Fibroblast of skin of left biceps (primary cell): Measurements from ENCODE around the gene FGF22.
"Not testable (repeated sequence)": the region's sequence is repeated elsewhere in the genome, so short reads cannot be mapped to it uniquely, and the experiment has no call there.

Experiments used
- DNase-seq, 2 experiments: peaks; one replicate each; pipeline ENCODE4 v3.0.0-alpha.2; 2013; ENCODE audit warnings: low read depth in 2 of 2

FGF22 gene

DNA sequence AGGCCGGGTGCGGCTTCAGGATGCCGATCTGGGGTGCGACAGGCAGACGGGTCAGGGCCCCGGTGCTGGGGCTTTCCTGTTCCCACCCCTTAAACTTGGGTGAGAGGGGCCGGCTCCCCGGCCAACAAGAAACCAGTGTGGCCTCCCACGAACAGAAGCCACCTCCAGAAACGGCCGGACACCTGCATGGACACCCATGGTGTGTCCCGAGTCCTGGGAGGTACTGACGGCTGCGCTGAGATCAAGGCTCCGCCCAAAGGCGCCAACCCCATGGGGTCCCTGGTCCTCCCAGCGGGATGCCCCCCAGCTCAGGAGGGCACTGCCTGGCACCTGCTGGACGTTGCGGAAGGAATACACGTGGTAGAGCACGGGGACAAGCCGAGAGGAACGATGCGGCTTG is 17.9 kb upstream of the FGF22 start:
- DNase-seq, result no peak

DNA sequence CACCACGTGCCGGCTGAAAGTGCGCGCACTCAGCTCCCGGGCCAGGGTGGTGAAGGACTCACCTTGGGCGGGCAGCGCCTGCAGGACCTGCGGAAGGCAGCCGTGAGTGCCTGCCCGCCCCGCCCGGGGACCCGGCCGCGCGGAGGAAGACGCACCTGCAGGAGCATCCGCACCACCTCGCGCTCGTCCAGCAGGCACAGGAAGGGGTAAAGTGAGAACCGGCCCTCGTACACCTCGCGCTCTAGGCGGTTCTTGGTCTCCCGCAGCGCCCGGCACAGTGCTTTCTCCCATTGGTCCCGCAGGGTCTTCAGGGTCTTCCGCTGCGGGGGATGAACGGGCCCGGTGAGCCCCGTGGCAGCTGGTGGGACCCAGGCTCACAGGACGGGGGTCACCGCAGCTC is 17.0 kb upstream of the FGF22 start:
- DNase-seq, result no peak

DNA sequence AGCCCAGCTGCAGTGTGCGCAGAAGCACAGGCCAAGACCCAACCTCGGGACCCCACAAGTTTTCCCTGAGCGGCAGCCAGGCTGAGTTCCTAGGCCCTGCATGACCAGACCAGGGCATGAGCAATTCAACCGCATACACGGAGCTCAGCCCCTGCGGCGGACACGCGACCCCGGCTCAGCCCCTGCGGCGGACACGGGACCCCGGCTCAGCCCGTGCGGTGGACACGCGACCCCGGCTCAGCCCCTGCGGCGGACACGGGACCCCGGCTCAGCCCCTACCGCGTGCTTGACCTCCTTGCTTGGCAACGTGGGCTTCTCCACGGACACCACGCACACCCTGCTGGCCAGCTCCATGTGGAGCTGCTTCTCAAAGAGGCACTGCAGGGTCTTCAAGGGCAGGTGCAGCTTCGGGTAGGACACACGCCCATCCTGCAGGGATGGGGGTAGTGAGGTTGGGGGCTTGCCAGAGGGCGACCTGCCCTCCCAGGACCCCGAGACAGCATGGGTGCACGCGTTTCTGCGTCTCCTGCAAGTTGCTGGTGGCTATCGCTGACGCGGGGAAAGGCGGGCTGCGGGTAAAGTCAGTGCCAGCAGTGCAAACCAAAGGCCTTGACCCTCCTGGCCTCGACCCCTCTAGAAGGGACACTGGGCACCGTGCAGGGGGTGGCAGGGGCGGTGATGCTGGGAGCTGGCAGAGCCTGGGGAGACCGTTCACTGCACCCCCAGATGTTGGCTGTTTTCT is 16.3 kb upstream of the FGF22 start:
- no peak for DNase-seq

DNA sequence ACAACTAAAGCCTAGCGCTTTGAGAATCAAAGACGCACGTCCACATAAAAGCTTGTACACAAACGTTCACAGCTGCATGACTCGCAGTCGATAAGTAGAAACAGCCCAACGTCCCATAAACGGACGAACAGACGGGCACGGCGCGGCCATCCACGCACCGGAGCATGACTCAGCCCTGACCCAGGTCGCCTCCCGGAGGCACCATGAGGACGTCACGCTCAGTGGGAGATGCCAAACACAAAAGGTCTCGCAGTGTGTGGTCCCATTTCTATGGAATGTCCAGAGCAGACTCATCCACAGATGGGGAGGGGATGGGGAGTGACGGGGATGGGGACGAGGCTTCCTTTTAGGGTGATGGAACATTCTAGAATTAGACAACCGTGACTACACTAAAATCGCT is 15.7 kb upstream of the FGF22 start:
- DNase-seq, result peak; percentile 34 to 35

DNA sequence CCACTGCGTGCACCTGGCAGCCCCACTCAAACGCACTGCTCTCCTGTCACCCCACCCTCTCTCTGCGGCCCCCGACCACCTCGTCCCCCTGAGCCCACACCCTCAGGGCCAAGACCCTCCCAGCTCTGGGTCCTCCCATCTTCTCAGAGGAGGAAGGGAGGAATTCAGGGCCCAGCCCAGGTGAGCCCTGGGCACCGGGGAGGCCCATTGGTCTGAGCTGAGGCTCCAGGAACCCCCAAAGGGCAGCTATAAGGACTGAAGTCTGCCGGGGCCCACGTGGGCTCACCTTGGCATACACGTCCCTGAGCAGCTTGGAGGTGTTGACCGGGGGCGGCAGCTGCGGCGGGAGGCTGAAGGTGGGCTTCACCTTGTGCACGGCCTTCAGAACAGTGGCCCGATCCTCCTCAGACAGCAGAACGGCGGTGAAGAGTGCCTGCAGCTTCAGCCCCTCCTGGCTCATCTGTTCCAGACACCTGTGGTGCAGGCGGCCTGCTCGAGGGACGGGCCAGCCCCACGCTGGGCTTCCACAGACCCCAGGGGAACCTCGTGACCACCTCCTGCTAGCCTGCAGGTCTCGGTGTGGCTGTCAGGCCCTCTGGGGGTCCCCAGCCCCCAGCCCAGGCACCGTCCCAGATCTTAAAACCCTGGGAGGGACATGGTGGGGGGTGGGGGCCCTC is 15.1 kb upstream of the FGF22 start:
- DNase-seq, result no peak

DNA sequence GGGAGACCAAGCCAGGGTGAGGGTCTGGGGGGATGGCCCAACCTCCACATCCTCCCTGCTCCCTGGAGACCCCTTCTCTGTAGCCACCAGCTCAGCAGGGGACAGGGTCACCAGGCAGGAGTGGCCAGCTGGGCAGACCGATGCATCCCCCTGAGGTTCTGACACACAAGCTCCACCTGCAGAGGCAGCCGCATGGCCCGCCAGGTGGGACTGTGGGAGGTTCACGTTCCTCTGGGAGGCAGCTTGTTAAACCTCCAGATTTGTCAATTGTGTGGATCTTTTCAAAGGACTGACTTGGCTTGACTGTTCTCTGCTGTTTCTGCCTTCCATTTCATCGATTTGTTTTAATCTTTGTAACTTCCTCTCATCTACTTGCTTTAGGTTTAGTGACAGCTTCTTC is 14.4 kb upstream of the FGF22 start:
- DNase-seq, result no peak

DNA sequence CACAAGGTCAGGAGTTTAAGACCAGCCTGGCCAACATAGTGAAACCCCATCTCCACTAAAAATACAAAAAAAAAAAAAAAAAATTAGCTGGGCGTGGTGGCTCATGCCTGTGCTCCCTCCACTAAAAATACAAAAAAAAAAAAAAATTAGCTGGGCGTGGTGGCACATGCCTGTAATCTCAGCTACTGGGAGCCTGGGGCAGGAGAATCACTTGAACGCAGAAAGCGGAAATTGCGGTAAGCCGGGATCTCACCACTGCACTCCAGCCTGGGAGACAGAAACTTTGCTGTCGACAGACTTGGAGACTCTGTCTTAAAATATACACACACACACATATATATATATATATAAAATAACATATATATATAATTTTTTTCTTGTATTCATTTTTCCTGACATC is 13.1 kb upstream of the FGF22 start:
- not testable (repeated sequence) for DNase-seq

DNA sequence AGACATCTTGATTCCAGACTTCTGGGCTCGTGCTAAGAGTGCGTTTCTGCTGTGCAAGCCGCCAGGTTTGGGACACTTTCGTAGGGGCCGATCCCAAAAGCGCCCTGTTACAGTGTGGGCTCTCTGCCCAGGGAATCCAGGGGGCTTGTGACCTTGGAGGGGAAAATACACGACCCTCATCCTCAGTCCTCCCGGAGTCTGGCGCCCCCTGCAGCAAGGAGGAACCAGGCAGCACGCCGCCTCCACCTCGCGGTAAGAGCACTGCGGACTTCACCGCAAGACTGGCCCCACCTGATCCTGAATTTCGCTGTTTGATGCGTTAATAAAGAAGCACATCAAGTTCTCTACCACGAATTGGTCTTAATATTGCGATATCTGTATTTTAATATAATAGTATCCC is 11.5 kb upstream of the FGF22 start:
- DNase-seq, result no peak

DNA sequence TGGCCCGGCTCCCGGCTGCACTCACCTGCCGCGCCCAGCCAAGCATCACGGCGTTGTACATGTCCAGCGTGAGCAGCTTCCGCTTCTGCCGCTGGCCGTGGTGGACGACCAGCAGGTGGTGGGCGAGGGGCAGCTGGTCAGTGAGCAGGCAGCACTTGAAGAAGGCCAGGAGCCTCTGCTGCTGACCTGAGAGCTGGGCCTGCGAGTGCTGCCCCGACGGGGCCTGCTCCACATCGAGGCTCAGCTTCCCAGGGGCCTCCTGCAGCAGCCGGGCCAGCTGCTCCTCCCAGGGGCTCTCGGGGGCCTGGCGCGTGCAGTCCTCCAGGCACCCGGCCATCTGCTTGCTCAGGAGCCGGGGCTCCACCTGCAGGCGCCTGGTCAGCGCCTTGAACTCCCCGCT is 10.2 kb upstream of the FGF22 start:
- not testable (repeated sequence) for DNase-seq

DNA sequence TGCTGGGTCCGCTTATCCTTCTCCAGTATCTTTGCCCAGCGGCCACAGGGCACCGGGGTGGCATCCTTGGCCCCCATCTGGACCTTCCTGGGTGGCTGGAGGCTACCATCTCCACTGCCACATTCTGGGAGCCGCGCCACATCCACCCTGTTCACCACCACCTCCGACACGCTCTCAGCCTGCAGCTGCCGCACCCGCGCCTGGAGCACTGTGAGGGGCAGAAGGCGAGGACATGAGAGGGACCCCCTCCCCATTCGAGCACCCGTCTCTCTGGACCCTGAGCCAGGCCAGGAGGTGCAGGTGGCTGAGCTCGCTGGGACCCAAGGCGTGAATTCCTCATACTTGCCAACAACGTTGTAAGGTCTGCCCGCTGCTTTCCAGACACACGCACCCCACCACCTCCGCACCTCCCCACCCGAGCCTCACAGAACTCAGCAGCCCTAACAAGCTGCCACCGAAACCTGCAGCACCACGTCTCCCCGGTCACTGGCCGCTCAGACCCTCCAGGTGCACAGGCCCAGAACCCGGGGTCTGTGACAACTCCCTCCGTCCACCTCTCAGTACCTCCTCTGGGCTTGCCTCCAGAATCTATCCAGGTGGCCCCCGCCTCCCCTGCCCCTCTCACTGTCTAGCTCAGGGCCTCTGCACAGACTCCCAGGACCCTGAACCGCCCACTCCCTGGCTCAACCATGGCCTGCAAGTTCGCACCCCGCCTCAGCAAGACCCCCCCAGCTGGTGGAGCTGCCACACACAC is 9.5 kb upstream of the FGF22 start:
- DNase-seq, result no peak

DNA sequence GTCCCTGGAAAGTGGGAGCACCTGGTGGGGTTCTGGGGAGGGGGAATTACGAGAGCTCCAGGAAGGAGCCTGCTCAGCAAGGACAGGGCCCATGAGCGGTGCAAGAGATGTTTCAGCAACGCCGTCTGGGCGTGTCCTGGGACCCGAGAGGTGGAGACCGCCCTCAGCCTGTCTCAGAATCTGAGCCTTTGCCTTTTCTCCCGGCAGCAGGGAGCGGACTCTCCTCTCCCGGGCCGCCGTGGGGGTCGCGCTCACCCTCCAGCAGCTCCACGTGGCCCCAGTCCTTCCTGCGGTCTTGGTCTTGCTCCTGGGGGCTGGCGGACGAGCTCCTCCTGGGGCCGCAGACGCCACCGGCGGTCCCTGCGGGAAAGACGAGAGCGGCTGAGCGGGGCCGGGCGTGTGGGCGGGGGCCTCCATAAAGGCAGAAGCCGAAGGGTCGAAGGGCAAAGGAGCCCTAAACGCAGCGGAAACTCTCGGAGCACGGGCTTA is 7.1 kb upstream of the FGF22 start:
- DNase-seq, result no peak

DNA sequence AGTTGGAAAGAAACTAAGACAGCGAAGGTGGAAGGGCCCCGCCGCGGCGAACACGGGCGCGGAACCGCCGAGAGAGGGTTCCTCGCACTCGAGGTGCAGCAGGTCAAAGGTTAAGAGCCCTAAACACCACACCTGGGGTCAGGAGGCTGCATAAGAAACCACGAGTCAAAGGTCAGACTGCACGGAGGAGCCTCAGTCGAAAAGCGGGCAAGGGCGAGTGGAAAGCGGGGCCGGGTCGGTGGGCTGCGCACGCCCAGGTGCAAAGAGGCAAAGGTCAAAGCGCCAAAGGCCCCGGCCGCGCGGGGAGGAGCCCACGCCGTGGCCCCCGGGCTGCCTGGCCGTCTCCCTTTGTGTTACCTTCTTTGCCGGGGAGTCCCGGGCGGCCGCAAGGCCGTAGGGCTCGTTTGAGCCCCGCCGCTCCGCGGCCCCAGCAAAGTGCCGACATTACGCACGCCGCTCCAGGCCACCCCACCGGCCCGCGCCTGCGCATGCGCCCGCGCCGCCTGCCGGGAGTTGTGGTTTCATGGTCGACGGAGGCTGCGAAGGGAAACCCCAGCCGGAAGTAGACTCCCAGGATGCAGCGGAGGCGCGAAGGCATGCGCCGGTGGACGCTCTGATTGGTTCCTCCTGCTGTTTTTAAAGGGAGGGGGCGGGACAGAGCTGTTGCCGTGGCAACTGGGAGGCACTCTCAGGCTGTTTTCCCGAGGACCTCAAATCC is 6.5 kb upstream of the FGF22 start, which contains the start of gene POLRMT:
TSS of gene POLRMT (minus strand) at position 470 of the 718 bp plus-strand sequence. CDS start at position 445, 25 bp downstream.
- DNase-seq, result peak; percentile 95

DNA sequence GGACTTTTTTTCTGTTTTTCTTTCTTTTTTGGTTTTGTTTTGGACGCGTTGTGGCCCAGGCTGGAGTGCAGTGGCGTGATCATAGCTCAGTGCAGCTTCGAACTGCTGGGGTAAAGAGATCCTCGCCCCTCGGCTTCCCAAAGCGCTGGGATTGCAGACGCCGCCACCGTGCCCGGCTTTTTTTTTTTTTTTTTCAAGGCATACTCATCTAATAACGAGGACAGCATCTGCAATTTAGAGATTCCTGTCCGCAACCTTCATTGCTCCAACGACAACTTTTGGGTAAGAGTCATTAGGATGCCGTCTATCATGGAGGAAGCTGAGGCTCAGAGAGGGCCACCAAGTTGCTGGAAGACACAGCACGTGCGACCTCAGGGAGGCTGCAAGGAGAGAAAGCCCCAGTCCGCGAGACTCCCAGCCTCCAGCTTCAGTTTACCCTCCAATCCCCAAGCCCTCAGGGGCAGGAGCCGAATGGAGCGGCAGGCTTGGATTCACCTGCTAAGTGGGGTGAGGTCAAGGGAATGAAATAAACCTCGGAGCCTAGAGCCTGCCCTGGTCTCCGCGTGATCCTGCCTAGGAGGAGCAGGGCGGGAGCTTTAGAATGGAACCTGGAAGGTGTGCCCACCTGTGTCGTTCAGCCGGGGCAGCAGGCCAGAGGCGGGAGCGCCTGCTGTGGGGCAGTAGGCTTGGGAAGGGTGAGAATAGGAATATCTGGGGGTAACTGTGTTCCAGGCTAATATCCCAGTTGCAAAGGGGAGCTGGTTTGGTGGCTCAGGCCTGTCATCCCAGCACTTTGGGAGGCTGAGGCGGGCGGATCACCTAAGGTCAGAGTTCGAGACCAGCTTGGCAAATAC is 5.7 kb upstream of the FGF22 start:
- DNase-seq, result no peak

DNA sequence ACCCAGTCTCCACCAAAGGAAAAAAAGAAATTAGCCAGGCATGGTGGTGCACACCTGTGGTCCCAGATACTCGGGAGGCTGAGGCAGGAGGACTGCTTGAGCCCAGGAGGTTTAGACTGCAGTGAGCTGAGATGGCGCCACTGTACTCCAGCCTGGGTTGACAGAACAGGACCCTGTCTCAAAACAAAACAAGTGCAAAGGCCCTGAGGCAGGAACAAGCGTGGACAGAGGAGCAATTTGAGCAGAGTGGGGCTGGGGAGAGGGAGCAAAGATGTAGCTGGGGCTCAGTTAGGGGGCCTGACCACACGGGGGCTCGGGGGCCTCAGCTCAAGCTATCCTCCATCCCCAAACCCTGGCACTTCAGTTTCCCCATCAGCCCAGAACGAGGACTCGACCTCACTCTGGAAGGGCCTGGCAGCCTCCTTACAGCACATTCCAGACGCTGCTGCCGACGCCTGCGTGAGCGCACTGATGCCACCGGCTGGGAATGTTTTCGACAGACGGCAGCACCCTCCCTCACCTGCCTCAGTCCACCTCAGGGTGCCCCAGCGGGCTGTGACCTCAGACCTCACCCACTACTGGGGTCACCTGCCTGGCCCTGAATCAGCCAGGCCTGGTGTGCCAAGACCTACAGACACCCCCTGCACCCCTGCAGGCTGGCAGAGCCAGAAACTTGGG is 4.6 kb upstream of the FGF22 start:
- DNase-seq, result no peak

DNA sequence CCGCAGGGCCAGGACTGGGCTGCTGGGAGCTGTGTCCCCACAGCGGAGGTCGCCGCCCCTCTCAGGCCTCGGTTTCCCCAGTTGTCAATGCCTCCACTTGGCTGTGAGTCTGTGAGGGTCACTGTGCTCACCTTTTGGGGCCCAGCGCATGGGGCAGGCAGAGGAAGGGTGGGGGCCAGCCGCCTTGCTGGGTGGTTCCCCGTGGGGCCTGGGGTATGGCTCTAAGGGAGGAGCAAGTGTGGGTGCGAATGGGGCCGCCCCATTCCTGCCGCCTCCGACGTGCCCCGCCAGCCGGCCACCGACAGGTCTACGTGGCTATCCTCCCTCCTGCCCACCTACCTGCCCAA is 800 bp upstream of the FGF22 start:
- DNase-seq, result no peak

DNA sequence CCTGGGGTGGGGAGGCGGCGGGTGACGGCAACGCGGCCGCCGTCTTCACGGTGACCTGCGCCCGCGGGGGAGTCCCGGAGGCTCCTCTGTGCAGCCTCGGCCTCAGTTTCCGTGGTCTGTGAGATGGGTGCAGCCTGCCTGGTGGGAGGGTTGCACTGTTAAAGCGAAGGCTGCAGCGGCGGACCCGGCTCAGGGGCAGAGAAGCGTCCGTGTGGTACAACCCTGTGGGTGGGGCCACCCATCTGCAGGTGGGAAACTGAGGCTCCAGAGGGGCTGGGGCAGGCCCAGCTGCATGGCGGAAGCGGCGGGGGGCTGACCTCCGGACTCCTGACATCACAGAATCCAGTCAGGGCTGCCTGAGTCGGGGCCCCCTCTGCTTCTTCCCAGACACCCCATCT is 481 bp downstream of the FGF22 start:
- no peak for DNase-seq

DNA sequence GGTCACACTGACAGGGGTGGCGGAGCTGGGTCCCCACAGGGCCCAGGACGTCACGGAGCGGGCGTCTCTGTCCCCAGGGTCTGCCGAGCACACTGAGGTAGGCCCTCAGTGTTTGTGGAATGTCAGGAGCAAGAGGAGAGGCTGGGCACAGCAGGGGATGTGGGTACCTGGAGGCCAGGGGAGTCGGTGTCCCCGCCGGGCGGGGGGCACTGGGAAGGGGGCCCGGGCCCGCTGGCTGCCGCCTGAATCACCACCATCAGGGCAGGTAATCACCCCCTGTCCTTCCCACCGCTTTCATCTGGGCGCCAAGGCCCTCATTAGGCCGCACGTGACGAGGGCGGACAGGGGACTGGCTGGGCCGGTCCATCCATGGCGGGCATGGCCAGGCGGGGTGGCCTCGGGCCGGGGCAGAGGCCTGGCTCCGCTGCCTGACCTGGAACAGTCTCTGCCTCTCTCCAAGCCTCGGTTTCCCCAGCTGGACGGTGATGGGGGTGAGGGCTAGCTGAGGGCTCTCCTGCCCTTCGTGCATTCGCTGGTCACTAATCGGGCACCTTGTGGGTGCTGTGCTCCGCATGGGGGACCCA is 1.0 kb downstream of the FGF22 start:
- no peak for DNase-seq

DNA sequence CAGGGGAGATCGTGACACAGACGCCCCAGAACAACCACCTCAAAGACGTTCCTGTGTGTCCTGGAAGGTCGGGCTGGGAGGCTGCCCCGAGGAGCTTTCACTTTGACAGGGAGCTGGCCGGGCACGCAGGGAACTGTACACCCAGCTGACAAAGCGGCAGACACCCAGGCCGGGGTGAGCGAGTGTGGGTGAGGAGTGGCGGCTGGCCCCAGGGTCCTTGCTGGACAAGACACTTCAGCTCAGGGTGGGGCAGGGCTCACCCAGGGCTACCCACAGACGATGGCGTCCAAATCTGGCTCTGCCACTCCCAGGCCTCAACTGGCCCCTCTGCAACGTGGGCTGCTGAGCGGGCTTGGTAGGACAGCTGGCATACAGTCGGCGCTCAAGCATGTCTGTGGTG is 2.0 kb downstream of the FGF22 start:
- DNase-seq, result no peak

DNA sequence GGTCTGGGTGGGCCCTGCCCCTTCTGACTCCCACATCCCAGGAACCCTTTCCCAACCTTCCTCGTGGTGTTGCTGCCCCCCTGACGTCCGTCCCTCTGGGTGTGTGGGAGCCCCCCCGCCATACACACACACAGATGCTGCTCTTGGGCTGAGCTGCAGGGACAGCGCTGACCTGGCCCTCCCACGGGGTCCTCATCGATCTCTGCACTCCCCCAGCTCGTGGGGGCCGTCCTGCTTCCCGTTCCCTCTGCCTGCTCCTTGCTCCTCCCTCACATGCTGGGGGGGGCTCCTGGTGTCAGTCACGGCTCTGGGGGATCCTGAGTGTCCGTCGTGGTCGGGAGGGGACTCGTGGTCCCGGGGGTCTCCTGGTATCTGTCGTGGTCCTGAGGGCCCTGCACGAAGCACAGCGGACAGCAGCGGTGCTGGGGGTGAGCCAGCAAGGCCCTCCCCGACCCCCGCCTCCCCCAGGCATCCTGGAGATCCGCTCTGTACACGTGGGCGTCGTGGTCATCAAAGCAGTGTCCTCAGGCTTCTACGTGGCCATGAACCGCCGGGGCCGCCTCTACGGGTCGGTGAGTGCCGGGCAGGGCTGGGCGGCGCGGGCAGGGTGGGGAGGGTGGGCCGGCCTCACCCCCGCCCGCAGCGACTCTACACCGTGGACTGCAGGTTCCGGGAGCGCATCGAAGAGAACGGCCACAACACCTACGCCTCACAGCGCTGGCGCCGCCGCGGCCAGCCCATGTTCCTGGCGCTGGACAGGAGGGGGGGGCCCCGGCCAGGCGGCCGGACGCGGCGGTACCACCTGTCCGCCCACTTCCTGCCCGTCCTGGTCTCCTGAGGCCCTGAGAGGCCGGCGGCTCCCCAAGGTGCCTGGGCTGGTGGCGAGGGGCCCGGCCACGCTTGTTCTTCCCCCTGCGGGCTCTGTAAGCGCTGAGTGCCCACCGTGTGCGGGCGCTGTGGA is 3.4 kb downstream of the FGF22 start:
- no peak for DNase-seq
